ENCODE data around the gene DBN1.
A peak's percentile ranks its signal among the peaks of the same experiment; 100 is the strongest.

Gene DBN1

GRCh38 chr5:177507165-177507564, 33.7 kb upstream of the DBN1 start:
- no peak for DNase-seq

- no peak for DNase-seq
Measured at GRCh38 chr5:177505075-177505474, 31.6 kb upstream of the DBN1 start.

- DNase-seq, result no peak
Measured at GRCh38 chr5:177504086-177505056, 30.9 kb upstream of the DBN1 start.

GRCh38 chr5:177503351-177504085, 30.1 kb upstream of the DBN1 start:
- no peak for DNase-seq

GRCh38 chr5:177502886-177503285, 29.5 kb upstream of the DBN1 start:
- no peak for DNase-seq

GRCh38 chr5:177501874-177502678, 28.6 kb upstream of the DBN1 start:
- DNase-seq, result no peak

GRCh38 chr5:177500685-177501522, 27.5 kb upstream of the DBN1 start:
- peak; percentile 83 for DNase-seq

- no peak for DNase-seq
Measured at GRCh38 chr5:177499842-177500241, 26.4 kb upstream of the DBN1 start.

- no peak for DNase-seq
Measured at GRCh38 chr5:177498013-177498787, 24.8 kb upstream of the DBN1 start.

- DNase-seq, result peak; percentile 99
Measured at GRCh38 chr5:177497292-177498012, 24.0 kb upstream of the DBN1 start, which contains the start of gene PDLIM7. Gene PDLIM7 (minus strand): TSS chr5:177497604. CDS start chr5:177496512, 1,092 bp downstream.

- peak; percentile 86 for DNase-seq
Measured at GRCh38 chr5:177496727-177497291, 23.4 kb upstream of the DBN1 start.

- DNase-seq, result no peak
Measured at GRCh38 chr5:177496070-177496726, 22.8 kb upstream of the DBN1 start.

- peak; percentile 61 for DNase-seq
Measured at GRCh38 chr5:177495243-177496060, 22.0 kb upstream of the DBN1 start.

GRCh38 chr5:177494346-177495195, 21.1 kb upstream of the DBN1 start:
- DNase-seq, result no peak

- DNase-seq, result no peak
Measured at GRCh38 chr5:177493795-177494345, 20.4 kb upstream of the DBN1 start.

GRCh38 chr5:177492841-177493240, 19.4 kb upstream of the DBN1 start:
- no peak for DNase-seq

All from right kidney (tissue), 1 donor.